ENCODE measurements around the gene ANKRD22.

The ANKRD22 gene

DNA sequence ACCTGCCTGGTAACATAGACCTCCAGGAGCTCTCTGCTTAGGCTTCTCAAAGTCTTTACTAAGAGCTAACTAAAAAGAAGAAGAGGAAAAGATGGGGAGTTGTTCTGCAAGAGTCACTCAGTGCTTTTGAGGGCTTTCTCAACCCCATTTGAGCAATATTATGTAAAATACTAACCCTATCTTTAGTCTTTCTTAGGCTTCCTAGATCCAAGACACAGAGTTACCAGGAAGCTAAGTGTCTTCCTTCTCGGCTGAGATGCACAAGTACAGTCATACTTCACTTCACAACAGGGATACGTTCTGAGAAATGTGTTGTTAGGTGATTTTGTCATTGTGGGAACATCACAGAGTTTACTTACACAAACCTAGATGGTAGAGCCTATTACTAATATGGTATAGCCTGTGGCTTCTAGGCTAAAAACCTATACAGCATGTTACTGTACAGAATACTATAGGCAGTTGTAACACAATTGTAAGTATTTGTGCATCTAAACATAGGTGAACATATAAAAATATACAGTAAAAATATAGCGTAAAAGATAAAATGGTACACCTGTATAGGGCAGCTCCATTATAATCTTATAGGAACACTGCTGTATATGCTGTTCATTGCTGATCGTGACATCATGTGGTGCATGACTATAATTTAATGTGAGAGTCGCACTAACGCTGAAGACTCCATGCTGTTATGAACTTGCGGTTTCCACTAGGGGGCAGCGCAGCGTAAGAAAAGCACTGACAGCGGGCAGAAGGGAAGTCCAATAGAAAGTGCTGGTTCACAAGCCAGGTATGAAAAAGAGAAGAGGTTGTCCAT lies 16.3 kb downstream of the ANKRD22 start:
- DNase-seq: peak; percentile 84

DNA sequence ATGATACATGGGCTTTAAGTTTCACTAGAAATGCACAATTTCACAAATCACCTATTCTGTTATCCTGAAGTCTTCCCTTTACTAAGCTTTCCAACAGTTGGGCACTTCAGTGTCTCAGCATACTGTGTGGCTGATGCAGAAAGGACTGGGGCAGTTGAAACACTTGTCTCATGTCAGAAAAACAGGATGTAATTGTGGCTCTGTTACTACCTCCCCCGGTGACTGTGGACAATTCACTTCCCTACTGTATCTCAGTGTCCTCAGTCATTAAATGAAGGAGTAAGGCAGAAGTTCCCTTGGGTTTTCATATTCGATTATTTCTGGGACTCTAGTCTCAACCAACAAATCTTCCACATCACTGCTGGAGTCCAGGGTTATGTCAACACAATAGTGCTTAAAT lies 17.9 kb downstream of the ANKRD22 start:
- DNase-seq: no peak

DNA sequence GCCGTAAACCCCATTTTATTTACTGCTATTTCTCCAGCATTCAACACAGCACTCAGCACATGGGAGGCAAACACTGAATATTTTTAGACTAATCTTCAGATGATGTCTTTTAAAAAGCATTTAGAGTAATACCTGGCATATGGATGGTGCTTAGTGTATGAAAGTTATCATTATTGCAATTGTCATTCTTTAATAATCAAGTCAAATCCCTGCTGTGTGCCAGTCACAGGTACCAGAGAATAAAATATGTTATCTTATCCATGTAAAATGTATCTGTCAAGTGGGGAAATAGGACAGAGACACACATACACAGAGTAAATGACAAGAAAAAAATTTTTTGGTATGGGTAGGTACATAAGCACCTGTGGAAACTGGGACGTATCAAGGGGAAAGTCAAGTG lies 18.5 kb downstream of the ANKRD22 start:
- no peak for DNase-seq

DNA sequence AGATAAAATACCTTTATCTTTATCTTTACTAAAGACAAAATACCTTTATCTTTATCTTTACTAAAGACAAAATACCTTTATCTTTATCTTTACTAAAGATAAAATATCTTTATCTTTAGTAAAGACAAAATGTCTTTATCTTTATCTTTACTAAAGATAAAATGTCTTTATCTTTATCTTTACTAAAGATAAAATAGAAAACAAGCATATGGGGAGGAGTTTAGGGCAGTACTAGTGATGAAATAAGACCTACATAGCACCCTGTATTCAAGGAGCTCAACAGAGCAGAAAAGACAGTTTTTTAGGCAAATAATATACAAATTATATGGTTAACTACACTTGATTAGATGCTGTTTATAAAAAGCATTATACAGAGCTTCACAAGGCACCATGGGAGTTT lies 19.3 kb downstream of the ANKRD22 start:
- no peak for DNase-seq

DNA sequence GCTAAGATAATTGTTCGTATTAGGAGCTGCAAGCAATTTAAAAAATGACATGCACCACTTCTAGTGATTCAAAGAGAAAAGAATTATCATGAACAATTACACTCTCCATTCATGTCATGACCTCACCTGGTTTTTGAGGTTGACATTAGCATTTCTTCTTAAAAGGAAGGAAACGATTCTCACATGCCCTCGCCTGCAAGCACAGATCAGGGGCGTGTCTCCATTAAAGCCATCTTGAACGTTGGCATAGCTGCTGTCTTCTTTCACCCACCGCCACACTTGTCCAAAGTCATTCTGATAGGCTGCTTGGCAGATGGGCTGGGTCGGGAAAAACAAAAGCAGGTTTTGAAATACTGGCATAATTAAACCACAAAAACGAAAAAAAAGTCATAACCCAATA lies 19.9 kb downstream of the ANKRD22 start:
- no peak for DNase-seq

DNA sequence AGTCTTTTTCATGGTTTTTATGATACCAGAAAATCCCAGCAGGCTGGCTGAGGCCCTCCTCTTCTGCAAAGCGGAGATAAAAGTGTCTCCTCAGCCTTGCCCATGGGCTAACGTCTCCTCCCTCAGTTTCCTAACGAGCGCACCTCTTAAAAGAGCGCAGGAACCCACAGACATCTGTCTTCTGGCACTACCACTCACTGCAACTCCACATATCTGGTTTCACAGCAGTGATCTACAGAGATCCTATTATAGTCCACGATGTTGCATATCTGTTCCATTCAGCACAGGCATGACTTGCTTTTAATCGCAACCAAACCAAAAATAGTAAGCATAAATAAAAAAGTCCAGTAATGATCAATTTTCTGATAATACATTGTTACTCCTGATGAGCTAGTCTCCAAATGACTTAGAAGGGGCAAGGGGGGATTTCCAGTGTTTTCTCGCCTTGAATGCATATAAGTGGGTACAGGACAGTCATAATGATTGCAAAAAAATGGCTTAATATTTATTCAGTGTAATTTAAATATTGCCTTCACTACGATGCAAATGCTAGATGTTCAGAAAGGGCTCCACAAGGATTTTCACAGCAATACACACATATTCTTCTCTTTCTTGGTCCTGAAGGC lies 20.9 kb downstream of the ANKRD22 start:
- DNase-seq: no peak

DNA sequence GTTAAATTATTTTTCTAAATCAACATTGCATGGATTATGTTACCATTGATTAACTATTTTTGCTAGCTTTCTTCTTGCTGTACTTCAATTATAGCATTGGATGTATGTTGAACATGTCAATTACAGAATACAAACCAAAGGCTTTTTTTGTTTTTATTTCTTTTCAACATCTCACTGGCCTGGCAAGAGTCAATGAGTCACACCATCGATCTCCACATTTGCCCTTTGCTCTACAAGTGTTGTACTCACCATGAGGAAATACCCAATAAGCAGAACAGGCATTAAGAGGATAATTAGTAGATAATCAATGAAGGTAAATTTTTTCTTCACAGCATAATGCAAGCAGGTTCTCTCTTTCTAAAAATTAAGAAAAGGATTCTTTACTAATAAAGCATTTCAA lies 23.3 kb downstream of the ANKRD22 start:
- no peak for DNase-seq

DNA sequence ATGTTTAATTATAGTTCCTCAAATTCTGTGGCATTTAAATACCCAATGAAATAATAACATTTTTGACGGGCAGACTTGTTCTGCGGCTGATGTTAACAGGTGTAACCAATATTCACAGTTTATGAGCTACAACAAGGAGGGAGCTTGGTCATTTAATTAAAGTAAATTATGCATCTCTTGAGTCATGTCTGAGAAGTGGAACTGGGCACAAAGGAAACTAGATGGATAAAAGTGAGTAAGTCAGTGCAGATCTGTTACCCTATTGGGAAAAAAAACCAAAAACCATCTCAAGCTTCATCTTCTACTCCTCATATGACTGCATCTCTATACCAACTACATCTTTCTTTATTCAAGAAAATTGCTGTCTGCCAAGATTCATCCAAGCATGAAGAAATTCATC lies 24.0 kb downstream of the ANKRD22 start:
- DNase-seq: no peak

DNA sequence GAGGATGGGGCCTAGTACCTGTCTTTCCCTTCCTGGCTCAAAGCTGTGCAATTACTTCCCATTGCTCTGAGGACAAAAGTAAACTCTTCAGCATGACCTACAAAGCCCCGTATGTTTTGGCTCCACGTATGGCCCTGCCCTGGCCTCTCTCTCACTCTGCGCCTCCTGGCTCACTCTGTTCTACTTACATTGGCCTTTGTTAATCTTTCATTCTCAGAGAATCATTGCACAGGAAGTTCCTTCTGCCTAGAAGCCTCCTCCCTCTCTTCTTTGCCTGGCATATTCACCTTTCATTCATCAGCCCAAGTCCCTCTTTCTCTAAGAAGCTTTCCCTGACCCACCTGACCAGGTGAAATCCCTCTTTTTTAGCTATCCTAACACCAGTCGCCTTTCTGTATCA lies 25.3 kb downstream of the ANKRD22 start:
- DNase-seq: no peak

DNA sequence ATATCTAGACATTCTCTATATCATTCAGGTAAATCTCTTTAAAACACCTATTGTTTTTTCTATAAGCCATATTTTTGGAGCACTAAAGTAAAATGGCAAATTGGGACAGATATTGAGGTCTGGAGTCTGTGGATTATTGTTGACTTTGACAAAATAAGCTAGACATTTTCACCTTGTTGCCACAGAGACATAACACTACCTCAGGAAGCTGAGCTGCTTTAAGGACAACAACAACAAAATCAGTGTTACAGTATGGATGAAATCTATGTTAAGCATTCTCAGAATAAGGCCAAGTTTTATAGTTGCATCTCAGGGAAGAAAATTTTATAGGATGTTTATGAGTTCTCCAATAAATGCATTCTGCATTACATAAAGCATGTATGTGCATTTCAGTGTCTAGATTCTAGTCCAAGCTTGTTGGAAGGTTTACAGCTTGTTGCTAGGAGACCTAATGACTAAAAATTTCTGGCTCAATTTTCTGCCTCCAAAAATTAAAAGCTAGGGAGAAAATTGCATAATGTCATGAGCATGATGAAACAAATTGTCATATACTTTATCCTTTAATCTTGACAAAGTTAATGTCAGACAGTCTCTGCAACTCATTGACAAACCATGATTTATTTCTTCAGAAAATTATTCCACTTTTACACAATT lies 30.8 kb downstream of the ANKRD22 start:
- DNase-seq: peak; percentile 87

DNA sequence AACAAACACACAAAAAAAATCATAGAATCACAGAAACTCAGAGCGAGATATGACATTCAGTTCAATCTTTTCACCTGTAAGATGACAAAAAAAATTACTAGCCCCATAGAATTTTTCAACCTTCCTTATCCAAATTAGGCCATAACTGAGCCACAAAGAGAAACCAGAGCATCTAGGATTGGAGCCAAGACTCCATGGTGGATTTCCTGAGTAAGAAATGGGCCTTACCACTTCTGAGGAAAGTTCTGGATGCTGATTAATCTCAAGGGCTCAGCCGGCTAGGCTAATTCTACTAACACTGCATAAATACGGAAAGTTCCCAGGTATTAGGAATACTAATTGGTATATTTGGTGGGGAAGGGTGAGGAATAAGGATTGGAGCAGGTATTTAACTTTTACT lies 32.4 kb downstream of the ANKRD22 start:
- peak; percentile 47 for DNase-seq

DNA sequence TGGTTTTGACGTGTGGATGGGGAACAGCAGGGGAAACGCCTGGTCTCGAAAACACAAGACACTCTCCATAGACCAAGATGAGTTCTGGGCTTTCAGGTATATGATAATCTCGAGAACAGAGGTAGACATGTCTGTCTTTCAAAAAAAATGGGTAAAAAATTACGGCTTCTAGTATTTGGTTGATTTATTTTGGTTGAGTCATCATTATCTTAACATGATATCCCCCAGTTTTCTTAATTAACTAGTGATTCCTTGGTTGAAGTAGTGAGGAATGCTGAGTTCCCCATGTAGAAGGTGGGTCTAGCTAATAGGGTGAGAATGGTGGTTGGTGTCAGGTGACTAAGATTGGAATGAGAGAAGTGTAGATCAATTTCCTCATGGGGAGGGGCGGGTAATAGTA lies 38.4 kb downstream of the ANKRD22 start:
- DNase-seq: no peak

DNA sequence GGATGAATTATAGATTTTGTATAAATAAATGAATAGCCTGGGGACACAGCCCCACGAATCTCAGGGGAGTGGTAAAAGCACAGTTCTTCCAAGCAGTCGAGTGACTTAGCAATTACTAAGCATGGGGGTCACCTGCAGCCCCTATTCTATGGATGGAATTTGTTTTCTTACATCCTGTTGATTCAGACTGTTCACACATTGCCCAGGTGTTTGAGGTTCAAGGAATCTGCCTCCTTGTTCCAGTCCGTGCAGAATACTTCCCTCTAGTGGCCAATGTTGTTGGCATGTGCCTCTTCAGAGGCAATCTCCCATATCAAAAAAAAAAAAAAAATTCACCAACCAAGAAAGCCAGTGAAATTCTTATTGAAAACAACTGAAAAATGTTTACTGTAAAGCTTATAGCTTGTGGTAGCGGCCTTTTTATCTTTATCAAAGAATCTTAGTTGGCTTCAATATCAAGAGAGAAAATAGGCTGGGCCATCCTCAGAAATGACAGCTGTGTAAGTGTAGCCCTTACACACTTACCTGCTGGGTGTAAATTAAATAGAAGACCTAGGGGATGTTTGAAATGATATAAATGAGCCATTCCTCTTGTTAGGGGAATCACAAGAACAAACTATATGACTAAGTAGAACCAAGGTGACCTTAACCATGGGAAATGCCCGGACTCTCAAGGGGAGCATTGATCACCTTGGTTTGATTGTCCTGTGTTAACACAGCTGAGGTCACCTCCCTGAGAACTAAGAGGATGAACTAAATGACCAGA lies 41.3 kb downstream of the ANKRD22 start:
- DNase-seq: peak; percentile 65

DNA sequence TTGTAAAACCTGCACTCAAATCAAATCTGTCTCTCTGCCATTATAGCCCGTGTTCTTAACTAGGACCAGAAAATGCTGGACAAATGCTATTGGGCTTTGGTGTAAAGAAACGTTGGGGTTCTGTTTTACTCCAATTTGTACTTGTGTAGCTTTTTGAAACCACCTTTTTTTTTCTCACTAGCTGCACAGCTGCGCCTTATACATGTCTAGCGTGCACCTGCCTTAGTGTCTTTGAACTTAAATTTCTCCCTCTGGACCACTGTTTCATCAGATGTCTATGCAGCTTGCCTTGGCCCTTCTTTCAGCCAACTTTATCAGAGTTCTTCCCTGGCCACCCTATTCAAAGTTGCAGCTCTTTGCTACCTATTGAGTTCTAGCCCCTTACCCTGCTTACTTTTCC lies 42.0 kb downstream of the ANKRD22 start:
- DNase-seq: no peak

DNA sequence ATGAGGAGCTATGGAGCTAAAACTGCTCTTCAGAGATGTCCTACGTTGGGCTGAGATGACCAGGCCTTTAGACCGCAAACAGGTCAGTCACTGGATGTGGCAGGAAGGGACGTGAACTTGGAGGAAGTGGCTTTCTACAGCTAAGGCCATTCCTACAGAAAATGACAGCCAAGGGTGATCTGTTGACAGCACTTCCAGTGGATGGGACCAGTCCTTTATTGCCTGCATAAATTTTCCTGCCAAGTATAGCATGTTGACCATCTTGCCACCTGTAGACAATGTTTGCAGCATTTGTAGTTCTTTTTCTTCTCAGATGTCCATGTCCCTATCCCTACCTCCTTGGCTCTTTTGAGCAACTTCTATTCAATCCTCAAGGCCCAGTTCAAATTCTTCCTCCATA lies 45.7 kb downstream of the ANKRD22 start:
- no peak for DNase-seq

DNA sequence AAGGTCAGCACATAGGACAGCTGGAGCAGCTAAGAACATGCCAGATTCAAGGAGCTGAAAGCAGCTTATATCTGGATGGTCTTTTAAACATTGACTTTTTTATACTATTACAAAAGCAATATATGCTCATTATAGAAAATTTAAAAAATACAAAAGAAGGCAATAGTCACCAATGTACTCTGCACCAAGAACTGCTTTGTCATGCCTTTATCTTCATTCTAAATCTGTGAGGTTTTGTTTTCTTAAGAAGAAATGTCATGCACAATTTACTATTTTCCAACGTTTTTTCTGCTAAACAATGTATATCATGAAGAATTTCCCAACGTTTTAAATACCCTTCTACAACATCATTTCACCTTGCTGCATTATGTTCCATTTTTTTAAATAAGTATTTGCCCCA lies 46.3 kb downstream of the ANKRD22 start:
- no peak for DNase-seq

DNA sequence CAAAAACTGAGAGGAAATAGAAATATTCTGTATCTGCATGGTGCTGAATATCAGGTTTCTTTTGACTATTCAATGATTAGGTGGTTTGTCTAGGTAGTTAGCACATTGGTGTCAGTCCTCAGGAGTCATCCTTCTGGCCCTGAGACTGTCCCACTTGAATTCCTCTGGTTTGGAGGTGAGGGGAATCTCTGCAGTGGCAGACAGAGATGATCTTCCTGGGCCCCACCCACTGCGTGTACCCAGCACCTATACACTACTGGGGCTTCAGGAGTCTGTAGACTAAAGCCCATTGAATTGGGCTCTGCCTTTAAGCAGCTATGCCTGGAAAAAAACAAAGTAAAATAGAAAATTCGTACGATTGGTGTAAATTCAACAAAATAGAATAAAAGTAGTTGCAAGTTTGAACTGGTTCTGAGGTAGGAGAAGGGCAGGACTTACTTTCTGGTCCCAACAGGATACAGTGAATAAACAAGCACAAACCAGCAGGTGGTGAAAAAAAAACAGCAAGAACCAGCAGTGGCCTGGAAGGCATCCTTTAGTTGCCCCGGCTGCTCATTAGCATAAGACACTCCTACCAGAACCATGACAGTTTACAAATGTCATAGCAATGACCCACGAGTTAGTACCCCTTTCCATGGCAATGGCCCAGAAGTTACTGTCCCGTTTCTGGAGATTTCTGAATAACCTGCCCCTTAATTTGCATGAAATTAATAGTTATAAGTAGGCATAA lies 47.4 kb downstream of the ANKRD22 start:
- DNase-seq: no peak

DNA sequence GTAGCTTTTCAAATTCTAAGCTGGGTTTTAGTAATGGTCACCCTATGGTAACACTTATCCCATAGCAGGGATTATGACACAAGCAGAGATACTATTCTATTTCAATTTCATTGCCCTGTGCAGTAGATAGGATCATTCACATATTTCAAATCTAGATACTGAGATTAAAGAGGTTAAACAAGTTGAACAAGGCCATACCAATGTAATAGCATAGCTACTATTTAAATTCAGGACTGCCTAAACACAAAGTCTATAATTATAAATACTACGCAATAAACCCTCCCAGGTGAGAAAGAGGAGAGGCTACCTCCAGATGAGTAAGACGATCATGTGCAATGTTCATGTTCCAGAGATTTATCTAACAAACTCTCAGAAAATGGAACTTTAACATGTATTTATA lies 48.0 kb downstream of the ANKRD22 start:
- DNase-seq: no peak

DNA sequence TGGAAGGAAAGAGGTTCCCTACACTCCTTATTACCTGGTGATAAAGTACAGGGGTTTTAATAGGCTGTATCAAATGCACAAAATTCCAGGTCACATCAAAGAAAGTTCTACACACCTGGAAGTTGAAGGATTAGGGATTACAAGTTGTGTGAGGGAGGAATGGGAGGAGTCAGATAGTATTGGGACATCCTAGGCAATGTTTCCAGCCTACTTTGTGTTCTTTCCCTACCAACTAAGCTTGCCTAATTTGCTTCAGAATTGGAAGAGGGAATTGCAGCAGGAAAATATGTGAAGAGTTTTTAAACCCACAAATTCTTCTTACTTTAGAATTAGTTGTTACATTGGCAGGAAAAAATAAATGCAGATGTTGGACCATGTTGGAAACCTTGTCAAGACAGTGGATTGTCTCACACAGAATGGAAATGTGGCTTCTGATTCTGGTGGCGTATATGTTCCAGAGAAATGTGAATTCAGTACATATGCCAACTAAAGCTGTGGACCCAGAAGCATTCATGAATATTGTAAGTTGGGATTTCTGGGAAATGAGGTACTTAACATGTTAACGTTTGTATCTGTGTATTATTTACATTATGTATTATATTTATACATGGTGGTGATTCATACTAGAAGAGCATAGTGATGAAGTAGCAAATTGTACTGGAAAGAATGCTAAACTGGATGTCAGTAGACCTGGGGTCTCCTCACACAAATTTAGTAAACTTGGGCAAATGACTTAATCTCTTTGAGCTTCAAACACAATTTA lies 48.9 kb downstream of the ANKRD22 start, which contains the start of gene LIPM:
Gene LIPM (plus strand): TSS at position 208 of the 763 bp plus-strand sequence. CDS start 167 bp downstream, at position 375.
- no peak for DNase-seq

DNA sequence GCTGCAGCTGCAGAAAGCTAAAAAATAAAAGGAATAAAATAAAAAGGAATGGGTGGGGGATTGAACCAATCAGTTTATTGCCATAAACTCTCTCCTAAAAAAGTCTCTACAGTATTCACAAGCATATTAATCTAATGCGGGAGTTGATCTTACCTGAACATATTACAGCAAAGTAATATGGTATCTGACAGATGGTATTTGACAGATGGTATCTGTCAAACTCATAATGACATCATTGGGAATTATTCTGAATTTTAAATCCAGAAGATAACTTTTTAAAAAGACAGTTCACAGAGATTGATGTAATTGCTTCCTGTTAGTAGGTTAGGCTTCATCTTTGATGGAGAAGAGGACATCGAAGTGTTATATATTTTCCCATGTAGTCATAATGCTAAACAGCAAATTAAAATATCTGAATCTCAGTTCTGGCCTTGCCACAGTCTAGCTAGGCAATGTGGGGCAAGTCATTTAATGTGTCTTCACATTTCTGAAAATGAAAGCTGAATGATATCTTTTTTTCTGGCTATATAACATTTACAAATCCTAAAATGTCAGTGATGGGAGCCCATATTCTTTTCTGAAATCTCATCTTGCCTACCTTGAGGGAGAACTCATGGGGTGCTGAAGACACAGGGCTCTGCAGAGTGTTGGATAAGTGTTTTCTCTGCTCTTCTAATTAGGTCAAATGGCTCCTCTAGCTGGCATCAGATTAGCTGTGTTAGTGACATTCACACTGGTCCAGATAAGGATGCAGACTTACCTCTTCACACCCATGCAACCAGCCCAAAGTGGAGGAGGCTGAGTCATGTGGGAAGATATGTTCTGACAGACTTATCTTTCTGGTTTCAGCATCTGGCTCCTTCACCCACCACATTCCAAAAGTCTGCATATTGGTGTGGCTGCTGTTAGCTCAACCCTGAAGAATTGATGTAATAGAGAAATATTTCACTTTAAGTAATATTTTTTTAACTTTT lies 51.2 kb downstream of the ANKRD22 start:
- DNase-seq: peak; percentile 81
